K562 (cell line): Measurements from ENCODE around the gene IGFBP4. TPM values are rescaled to one million over a fixed set of nuclear protein-coding genes. Genes with fewer than 3 reads are reported as not detected.

ENCODE experiments used
- CBX2 ChIP-seq: fragments of 200-600 bp; sonication (generic); IDR thresholded peaks from one replicate; pipeline ENCODE4 v1.6.1; 2012; ENCODE audit warnings: mild to moderate bottlenecking, low read length, inconsistent platforms; ENCODE audit not compliant: insufficient read depth, poor library complexity, severe bottlenecking
- ESRRA ChIP-seq: fragments of 450-650 bp; IDR thresholded peaks from 2 replicates; pipeline ENCODE4 v1.6.1; 2014; ENCODE audit warnings: low read depth, mild to moderate bottlenecking, moderate library complexity, borderline replicate concordance
- FUS ChIP-seq: fragments of 200-400 bp; formaldehyde crosslinking; optimal IDR thresholded peaks from 2 replicates; pipeline ENCODE3; 2017; ENCODE audit warnings: low read depth, low read length
- KDM1A ChIP-seq, 2 experiments: fragments of 450-650 bp; IDR thresholded peaks; 2 replicates each; pipeline ENCODE4 v1.6.1; 2016; ENCODE audit warnings: mild to moderate bottlenecking in 2 of 2
- MECOM ChIP-seq: fragments of 250-450 bp; sonication (Bioruptor Pico); IDR thresholded peaks from 2 replicates; pipeline ENCODE4 v1.8.0; 2022; ENCODE audit warnings: inconsistent platforms
- RFX5 ChIP-seq: IDR thresholded peaks from 2 replicates; pipeline ENCODE4 v1.6.1; 2011; ENCODE audit warnings: low read depth, mild to moderate bottlenecking, improper control_type of control experiment, low read length
- SMARCA4 ChIP-seq: fragments of 450-650 bp; IDR thresholded peaks from 2 replicates; pipeline ENCODE4 v1.6.1; 2016
- SRF ChIP-seq, 2 experiments: fragments of 250-450, 450-650 bp in 1 of 2; sonication (Bioruptor Pico) in 1 of 2; sonication (generic) in 1 of 2; formaldehyde crosslinking; IDR thresholded peaks; 2 replicates each; pipeline versions ENCODE4 v1.5.0 to v1.5.1; 2020 to 2022; ENCODE audit warnings: mild to moderate bottlenecking in 1 of 2, missing genetic modification reagents in 1 of 2
- SRSF7 ChIP-seq: fragments of 200-400 bp; formaldehyde crosslinking; optimal IDR thresholded peaks from 2 replicates; pipeline ENCODE3; 2017; ENCODE audit warnings: mild to moderate bottlenecking, low read depth, low read length
- ZNF696 ChIP-seq: fragments of 250-450 bp; sonication (Bioruptor Pico); conservative IDR thresholded peaks from 2 replicates; pipeline ENCODE4 v1.4.0; 2020; ENCODE audit warnings: mild to moderate bottlenecking, moderate library complexity
- polyA plus RNA-seq, 8 experiments: library from polyadenylated mRNA; depleted of rRNA in 4 of 8; stranded (reverse) in 5 of 8; unstranded in 3 of 8; fragments of >200 nt; fragmentation: Nextera tagmentation in 2 of 8; fragmentation: Illumina TruSeq in 1 of 8; extraction: Ambion mirVana in 2 of 8; extraction: Trizol in 1 of 8; gene quantifications; 2 replicates each; pipeline versions ENCODE4 v1.2.1 to v1.2.3, GENCODE V29; 2011 to 2014; ENCODE audit warnings: inconsistent platforms in 1 of 8, missing spikeins in 1 of 8
- total RNA-seq, 7 experiments: library from RNA; depleted of rRNA in 6 of 7; stranded (reverse); fragments of >200 nt in 6 of 7; fragmentation: Illumina TruSeq in 2 of 7; extraction: Trizol in 2 of 7; gene quantifications; 2 replicates each; pipeline versions ENCODE4 v1.2.1 to v1.2.3, GENCODE V29; 2011 to 2021; ENCODE audit warnings: low replicate concordance in 1 of 7
- TF ChIP-seq, protein P1 (sequence below): fragments of 200-600 bp; sonication (generic); IDR thresholded peaks from one replicate; pipeline ENCODE4 v1.6.1; 2012; ENCODE audit warnings: mild to moderate bottlenecking, low read depth, low read length, inconsistent platforms
- TF ChIP-seq, protein P2 (sequence below): fragments of 250-450 bp; sonication (Bioruptor Pico); IDR thresholded peaks from 2 replicates; pipeline ENCODE4 v1.9.0; 2021; ENCODE audit warnings: mild to moderate bottlenecking, inconsistent platforms

The IGFBP4 gene
- total and polyA plus RNA-seq, 9 of the 15 experiments (the other 6 are each of a cell fraction or from before 2014, with no cell fraction given): 8.8 to 99.8 (median 18.6) TPM

DNA sequence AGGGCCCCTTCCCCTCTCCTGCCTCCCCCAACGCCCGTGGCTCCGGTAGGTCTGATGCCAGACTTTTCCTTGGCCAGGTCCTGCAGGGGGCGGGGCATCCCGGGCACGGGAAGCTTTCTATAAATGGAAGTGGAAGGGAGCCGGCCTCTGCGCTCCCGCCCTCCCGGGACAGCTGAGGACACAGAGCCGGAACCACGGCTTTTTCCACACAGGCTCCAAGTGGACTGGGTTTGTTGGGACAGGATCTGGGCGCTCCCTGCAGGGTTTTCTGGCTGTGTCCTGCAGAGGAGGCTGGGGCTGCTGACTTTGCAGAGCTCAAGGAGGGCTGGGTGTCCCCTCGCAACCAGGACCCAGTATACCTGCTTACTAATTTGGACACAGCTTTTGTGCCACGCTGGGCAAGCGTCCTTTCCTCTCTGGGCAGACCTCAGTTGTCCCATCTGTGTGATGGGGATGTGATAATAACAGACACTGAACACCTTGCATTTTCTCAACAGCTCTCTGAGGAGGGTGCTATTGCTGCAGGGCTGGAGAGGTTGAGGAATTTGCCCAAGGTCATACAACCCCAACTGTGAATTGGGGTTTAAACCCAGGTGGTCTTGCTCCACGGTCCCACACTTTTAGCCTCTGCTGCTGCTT, 56.4 kb downstream of the IGFBP4 start (continued):
- TF ChIP-seq, protein P1, sequence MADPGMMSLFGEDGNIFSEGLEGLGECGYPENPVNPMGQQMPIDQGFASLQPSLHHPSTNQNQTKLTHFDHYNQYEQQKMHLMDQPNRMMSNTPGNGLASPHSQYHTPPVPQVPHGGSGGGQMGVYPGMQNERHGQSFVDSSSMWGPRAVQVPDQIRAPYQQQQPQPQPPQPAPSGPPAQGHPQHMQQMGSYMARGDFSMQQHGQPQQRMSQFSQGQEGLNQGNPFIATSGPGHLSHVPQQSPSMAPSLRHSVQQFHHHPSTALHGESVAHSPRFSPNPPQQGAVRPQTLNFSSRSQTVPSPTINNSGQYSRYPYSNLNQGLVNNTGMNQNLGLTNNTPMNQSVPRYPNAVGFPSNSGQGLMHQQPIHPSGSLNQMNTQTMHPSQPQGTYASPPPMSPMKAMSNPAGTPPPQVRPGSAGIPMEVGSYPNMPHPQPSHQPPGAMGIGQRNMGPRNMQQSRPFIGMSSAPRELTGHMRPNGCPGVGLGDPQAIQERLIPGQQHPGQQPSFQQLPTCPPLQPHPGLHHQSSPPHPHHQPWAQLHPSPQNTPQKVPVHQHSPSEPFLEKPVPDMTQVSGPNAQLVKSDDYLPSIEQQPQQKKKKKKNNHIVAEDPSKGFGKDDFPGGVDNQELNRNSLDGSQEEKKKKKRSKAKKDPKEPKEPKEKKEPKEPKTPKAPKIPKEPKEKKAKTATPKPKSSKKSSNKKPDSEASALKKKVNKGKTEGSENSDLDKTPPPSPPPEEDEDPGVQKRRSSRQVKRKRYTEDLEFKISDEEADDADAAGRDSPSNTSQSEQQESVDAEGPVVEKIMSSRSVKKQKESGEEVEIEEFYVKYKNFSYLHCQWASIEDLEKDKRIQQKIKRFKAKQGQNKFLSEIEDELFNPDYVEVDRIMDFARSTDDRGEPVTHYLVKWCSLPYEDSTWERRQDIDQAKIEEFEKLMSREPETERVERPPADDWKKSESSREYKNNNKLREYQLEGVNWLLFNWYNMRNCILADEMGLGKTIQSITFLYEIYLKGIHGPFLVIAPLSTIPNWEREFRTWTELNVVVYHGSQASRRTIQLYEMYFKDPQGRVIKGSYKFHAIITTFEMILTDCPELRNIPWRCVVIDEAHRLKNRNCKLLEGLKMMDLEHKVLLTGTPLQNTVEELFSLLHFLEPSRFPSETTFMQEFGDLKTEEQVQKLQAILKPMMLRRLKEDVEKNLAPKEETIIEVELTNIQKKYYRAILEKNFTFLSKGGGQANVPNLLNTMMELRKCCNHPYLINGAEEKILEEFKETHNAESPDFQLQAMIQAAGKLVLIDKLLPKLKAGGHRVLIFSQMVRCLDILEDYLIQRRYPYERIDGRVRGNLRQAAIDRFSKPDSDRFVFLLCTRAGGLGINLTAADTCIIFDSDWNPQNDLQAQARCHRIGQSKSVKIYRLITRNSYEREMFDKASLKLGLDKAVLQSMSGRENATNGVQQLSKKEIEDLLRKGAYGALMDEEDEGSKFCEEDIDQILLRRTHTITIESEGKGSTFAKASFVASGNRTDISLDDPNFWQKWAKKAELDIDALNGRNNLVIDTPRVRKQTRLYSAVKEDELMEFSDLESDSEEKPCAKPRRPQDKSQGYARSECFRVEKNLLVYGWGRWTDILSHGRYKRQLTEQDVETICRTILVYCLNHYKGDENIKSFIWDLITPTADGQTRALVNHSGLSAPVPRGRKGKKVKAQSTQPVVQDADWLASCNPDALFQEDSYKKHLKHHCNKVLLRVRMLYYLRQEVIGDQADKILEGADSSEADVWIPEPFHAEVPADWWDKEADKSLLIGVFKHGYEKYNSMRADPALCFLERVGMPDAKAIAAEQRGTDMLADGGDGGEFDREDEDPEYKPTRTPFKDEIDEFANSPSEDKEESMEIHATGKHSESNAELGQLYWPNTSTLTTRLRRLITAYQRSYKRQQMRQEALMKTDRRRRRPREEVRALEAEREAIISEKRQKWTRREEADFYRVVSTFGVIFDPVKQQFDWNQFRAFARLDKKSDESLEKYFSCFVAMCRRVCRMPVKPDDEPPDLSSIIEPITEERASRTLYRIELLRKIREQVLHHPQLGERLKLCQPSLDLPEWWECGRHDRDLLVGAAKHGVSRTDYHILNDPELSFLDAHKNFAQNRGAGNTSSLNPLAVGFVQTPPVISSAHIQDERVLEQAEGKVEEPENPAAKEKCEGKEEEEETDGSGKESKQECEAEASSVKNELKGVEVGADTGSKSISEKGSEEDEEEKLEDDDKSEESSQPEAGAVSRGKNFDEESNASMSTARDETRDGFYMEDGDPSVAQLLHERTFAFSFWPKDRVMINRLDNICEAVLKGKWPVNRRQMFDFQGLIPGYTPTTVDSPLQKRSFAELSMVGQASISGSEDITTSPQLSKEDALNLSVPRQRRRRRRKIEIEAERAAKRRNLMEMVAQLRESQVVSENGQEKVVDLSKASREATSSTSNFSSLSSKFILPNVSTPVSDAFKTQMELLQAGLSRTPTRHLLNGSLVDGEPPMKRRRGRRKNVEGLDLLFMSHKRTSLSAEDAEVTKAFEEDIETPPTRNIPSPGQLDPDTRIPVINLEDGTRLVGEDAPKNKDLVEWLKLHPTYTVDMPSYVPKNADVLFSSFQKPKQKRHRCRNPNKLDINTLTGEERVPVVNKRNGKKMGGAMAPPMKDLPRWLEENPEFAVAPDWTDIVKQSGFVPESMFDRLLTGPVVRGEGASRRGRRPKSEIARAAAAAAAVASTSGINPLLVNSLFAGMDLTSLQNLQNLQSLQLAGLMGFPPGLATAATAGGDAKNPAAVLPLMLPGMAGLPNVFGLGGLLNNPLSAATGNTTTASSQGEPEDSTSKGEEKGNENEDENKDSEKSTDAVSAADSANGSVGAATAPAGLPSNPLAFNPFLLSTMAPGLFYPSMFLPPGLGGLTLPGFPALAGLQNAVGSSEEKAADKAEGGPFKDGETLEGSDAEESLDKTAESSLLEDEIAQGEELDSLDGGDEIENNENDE: no peak
- peak in 1 of 2 experiments; percentile 75; a peak in 2 of 4 replicates for TF ChIP-seq SRF (CRISPR knock-in tag; IDR thresholded peaks at IDR 0.05)
- no peak for TF ChIP-seq SMARCA4
- TF ChIP-seq MECOM (CRISPR knock-in tag): 0 out of 2 replicates have a peak, but pooled peaks have one; percentile 10
- no peak for TF ChIP-seq FUS
- no peak for TF ChIP-seq CBX2
- peak; percentile 34; the same call in 1 of the 2 replicates for TF ChIP-seq ESRRA
- peak in 1 of 2 experiments; percentile 63; a peak in 2 of 4 replicates for TF ChIP-seq KDM1A (IDR thresholded peaks at IDR 0.05)
- TF ChIP-seq RFX5: no peak
- TF ChIP-seq ZNF696 (CRISPR knock-in tag): no peak
- no peak for TF ChIP-seq SRSF7
- TF ChIP-seq, protein P2, sequence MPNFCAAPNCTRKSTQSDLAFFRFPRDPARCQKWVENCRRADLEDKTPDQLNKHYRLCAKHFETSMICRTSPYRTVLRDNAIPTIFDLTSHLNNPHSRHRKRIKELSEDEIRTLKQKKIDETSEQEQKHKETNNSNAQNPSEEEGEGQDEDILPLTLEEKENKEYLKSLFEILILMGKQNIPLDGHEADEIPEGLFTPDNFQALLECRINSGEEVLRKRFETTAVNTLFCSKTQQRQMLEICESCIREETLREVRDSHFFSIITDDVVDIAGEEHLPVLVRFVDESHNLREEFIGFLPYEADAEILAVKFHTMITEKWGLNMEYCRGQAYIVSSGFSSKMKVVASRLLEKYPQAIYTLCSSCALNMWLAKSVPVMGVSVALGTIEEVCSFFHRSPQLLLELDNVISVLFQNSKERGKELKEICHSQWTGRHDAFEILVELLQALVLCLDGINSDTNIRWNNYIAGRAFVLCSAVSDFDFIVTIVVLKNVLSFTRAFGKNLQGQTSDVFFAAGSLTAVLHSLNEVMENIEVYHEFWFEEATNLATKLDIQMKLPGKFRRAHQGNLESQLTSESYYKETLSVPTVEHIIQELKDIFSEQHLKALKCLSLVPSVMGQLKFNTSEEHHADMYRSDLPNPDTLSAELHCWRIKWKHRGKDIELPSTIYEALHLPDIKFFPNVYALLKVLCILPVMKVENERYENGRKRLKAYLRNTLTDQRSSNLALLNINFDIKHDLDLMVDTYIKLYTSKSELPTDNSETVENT (CRISPR knock-in tag): no peak
